ENCODE measurements around the gene PCGF1.

GRCh38 chr2:74516650-74517049 is 9.2 kb upstream of the PCGF1 start:
- no peak for TF ChIP-seq CTCF (IDR thresholded peaks at IDR 0.05; ENCODE audit: insufficient read depth, low read length)
- no peak for TF ChIP-seq REST (IDR thresholded peaks at IDR 0.05; ENCODE audit: insufficient replicate concordance, low read depth)
- TF ChIP-seq POLR2AphosphoS5 (IDR thresholded peaks at IDR 0.05; ENCODE audit: low read depth): no peak
- TF ChIP-seq GABPA (IDR thresholded peaks at IDR 0.05; ENCODE audit: low read depth): no peak

Data from HL-60 (cell line).